NOMO-1 treated with DMSO at 0.1 percent for 48 hours (cell line): Measurements from ENCODE around the gene GABARAP.

Experiments used
- DNase-seq: peaks from one replicate; lab custom pipeline; 2025; ENCODE audit not compliant: unreplicated experiment; lab: John Stamatoyannopoulos, UW

Gene GABARAP

GRCh38 chr17:7208754-7209460 lies 33.3 kb downstream of the GABARAP start:
- DNase-seq: no peak

- DNase-seq: no peak
These were observed 34.1 kb downstream of the GABARAP start for GRCh38 chr17:7208027-7208571.

- DNase-seq: no peak
These were observed 34.9 kb downstream of the GABARAP start for GRCh38 chr17:7207120-7208001.

DNA sequence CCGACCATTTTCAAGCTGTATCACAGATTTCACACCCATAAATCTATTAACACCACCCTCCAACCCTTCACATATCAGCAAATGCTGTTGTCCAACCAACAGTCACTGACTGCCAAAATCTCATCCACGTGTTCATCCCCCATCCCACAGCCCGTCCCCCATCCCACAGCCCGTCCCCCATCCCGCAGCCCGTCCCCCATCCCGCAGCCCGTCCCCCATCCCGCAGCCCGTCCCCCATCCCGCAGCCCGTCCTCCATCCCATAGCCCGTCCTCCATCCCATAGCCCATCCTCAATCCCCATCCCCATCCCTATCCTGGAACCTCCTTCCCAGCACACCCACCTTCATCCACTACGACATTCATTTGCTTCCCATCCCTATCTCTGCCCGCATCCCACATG lies 36.7 kb downstream of the GABARAP start:
- no peak for DNase-seq

DNA sequence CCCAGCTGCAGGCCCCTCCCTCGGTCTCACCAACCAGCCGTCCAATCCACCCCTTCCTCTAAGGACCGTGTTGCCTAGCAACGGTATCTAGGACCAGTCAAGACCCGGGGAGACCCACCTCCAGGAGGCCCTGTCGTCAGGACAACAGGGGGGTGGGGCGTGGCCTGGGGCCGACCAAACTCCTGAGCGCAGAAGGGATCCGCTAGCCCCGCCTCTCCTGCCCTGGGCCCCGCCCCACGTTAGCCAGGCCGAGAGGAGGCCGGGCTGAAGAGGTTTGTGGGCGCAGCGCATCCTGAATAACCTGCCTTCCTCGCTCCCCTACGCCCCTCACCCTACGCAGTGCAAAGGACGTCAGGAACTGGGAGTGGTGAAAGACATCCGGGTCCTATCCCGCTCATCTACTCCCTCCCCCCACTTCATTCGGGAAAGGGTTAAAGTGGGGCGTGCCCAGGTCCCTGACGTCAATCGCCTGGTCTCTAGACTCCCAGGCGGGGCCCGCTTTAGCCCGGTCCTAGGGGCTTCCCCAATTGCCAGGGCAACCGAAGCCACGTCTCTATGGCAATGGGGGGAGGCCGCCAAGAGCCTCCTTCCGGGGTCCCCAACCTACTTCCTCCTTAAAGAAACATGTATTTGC lies 37.3 kb downstream of the GABARAP start:
- no peak for DNase-seq

DNA sequence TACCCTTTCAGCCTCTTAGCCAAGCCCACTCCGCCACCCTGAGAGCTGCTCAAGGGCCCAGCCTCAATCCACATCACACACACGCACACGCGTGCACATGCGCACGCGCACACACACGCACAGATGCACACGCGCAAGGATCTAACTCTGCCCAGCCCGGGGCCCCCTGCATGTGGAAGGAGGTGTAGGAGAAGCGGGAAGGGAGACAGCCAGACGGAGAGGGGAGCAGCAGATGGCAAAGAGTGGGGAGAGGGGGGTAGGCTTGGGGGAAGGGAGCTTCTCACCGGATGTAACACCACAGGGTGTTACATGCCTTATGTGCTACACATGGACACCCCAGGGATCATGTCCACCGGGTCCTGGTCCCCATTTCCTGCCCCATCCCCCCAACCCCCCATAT lies 37.9 kb downstream of the GABARAP start:
- no peak for DNase-seq

DNA sequence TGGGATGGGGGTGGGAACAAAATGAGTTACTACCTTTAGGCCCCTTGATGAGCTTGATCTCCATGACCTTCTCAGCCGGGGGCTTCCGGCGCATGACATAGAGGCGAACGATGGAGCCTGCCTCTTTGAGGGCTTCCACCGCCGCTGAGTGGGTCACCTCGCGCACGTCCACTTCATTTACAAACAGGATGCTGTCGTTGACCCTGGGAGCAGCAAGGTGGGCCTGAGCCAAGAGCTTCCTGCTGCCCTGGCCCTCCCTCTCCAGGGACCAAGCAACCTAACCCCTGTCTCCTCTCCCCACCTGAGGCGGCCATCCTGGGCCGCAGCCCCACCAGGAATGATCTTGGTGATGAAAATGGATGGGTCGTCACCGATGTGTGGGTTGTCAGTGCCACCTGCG lies 38.9 kb downstream of the GABARAP start:
- no peak for DNase-seq

- DNase-seq: no peak
These were observed 45.4 kb downstream of the GABARAP start for GRCh38 chr17:7196651-7197401.

GRCh38 chr17:7195971-7196370 lies 46.3 kb downstream of the GABARAP start:
- DNase-seq: no peak

DNA sequence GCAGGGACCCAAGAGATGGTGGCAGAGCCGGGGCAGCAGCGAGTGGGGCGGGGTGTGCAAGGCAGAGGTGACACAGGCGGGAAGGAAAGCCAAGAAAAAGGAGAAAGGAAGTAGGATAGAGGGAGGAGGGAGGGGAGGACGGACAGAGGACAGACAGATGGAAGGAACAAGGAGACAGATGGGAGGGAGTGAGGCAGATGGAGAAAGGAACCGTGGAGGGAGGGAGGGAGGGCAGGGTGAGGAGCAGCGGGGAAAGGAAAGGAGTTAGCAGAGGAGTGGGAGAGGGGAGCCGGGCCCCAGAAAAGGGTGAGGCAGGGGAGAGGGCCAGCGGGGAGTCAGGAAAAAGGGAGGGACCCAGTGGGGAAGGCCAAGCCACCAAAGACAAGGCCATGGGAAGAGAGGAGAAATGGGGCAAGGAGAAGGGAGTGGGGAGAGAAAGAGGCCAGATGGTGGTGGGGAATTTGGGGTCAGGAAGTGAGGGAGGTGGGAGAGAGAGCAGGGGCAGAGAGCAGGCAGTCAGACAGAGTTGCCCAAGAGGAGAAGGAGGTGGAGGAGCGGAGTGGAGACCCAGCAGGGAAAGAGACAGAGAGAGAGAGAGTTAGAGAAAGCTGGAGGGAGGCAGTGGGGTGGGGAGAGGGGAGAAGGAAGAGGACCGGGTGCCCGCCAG lies 49.8 kb downstream of the GABARAP start:
- no peak for DNase-seq

DNA sequence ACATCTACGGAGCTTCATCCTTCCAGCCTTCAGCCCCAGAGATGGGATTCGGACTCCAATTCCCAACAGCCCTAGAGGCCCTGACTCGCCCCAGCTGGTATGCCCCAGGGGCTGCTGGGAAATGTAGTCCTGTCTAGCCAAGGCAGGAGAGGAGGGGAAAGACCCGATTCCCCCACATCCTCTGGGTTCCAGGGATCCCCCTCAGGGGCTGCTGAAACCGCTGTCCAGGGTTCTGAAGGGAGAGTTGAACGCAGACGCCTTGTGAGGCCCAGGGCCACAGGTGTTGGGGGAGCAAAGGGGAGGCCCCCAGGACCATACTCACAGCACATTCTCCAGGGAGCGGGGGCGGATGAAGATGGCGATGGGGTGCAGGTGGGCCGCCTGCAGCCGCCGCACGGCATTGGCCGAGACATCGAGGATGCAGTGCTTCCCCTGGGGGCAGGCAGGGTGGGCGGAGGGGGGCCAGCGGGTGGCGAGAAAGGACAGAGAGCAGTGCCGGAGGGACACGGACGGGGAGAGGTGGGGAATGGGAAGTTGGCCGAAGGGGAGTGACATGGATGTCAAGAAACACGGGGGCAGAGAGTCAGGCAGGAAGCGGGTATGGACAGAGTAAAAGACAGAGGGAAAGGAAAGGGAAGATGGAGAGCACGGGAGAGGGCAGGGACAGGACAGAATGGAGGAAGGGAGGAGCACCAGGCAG lies 50.5 kb downstream of the GABARAP start:
- no peak for DNase-seq

DNA sequence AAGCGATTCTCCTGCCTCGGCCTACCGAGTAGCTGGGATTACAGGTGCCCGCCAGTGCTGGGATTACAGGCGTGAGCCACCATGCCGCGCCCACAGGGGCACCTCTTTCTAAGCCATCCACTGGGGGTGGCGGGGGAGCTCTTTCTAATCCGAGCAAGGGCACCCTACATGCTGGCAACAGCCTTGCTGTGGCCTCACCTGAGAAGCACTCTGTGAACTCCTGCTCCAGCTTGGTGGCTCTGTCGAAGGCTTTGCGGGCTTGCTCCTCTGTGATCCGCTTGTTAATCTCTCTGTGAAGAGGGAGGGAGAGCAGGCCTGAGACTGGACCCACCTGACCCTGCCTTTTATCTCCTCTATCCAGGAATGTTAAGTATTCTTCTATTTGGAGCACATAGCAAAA lies 51.2 kb downstream of the GABARAP start:
- no peak for DNase-seq

DNA sequence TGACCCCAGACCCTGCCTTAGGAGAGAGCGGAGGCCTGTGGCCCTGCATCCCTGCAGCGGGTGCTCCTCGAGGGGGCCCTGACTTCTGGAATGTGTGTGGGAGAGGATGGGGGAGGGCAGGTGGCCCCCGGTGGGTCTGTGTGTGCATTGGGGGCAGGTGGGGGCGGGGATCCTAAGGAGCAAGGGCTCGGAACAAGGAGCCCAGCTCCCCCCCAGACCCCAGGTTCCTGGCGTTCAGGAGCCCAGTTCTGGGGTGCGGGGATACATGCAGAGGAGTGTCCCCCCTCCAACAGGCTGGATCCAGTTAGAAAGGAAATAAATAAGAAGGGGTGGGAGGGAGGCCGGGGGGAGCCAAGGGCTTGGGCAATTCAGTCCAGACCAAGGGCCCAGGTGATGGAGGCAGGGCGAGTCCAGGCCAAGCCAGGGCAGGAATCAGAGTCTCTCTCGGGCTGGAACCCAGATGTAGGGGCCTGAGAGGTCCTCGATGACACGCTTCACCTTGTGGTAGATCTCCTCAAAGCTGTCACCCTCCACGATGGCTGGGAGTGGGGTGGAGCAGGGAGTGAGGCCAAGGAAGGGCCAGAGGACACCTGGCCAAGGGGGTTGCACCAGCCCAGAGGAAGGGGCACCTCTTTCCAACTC lies 51.9 kb downstream of the GABARAP start:
- no peak for DNase-seq
